ENCODE results near the gene DRD3. TPM values are rescaled to one million over a fixed set of nuclear protein-coding genes. Genes with fewer than 3 reads are reported as not detected.

The DRD3 gene
- total and polyA plus RNA-seq, 3 donors from 2014 or later: 0.37 to 0.94 (median 0.39) TPM

- 64 to 81% methylated on average over 3 to 4 of the region's 4 CpGs for WGBS, 2 donors
- H3K27me3 ChIP-seq: no peaks in the 10 kb centered on the region
- no peaks in the 10 kb centered on the region for H3K36me3 ChIP-seq (ENCODE audit: low read depth, missing control alignments)
- no peak for DNase-seq
- no peaks in the 10 kb centered on the region for H3K4me1 ChIP-seq
- intact Hi-C loops (cut with DNase I; ENCODE audit: low total_unique reads): no loop called here
- no peak overlapping the region for H3K4me3 ChIP-seq
- no peaks in the 10 kb centered on the region for H3K9me3 ChIP-seq
- no peak overlapping the region for H3K27ac ChIP-seq
- TF ChIP-seq CTCF (IDR thresholded peaks at IDR 0.05) (no peak), POLR2A (IDR thresholded peaks at IDR 0.05) (no peak)
Observed at GRCh38 chr3:114212646-114213045, 33.8 kb upstream of the DRD3 start.

- Histone ChIP-seq H3K4me3 (no peak overlapping the region), H3K27me3 (no peaks in the 10 kb centered on the region), H3K36me3 (ENCODE audit: low read depth, missing control alignments) (no peaks in the 10 kb centered on the region), H3K27ac (no peak overlapping the region), H3K4me1 (no peaks in the 10 kb centered on the region), H3K9me3 (no peaks in the 10 kb centered on the region)
- no peak for DNase-seq
- 84 to 85% methylated on average over 4 of the region's 4 CpGs for WGBS, 2 donors
- TF ChIP-seq POLR2A (IDR thresholded peaks at IDR 0.05) (no peak), CTCF (IDR thresholded peaks at IDR 0.05) (no peak)
- intact Hi-C loops (cut with DNase I; ENCODE audit: low total_unique reads): no loop called here
Observed at GRCh38 chr3:114207768-114208167, 28.9 kb upstream of the DRD3 start.

GRCh38 chr3:114206342-114206741 lies 27.5 kb upstream of the DRD3 start:
- no peak overlapping the region for H3K4me3 ChIP-seq
- no peaks in the 10 kb centered on the region for H3K36me3 ChIP-seq (ENCODE audit: low read depth, missing control alignments)
- 82 to 89% methylated on average over 3 of the region's 3 CpGs for WGBS, 2 donors
- no peaks in the 10 kb centered on the region for H3K4me1 ChIP-seq
- intact Hi-C loops (cut with DNase I; ENCODE audit: low total_unique reads): no loop called here
- no peaks in the 10 kb centered on the region for H3K27me3 ChIP-seq
- no peak overlapping the region for H3K27ac ChIP-seq
- DNase-seq: no peak
- TF ChIP-seq POLR2A (IDR thresholded peaks at IDR 0.05): no peak
- no peak for TF ChIP-seq CTCF (IDR thresholded peaks at IDR 0.05)
- H3K9me3 ChIP-seq: no peaks in the 10 kb centered on the region

GRCh38 chr3:114205541-114205940 lies 26.7 kb upstream of the DRD3 start:
- Histone ChIP-seq H3K4me1 (no peaks in the 10 kb centered on the region), H3K36me3 (ENCODE audit: low read depth, missing control alignments) (no peaks in the 10 kb centered on the region), H3K9me3 (no peaks in the 10 kb centered on the region), H3K27ac (no peak overlapping the region), H3K27me3 (no peaks in the 10 kb centered on the region), H3K4me3 (no peak overlapping the region)
- 67 to 83% methylated on average over 2 of the region's 2 CpGs for WGBS, 2 donors
- intact Hi-C loops (cut with DNase I; ENCODE audit: low total_unique reads): no loop called here
- no peak for TF ChIP-seq CTCF (IDR thresholded peaks at IDR 0.05)
- no peak for TF ChIP-seq POLR2A (IDR thresholded peaks at IDR 0.05)
- DNase-seq: no peak

GRCh38 chr3:114194750-114195149 lies 15.9 kb upstream of the DRD3 start:
- no peak for TF ChIP-seq POLR2A (IDR thresholded peaks at IDR 0.05)
- no peak for TF ChIP-seq CTCF (IDR thresholded peaks at IDR 0.05)
- DNase-seq: no peak
- no peaks in the 10 kb centered on the region for H3K36me3 ChIP-seq (ENCODE audit: low read depth, missing control alignments)
- H3K9me3 ChIP-seq: no peaks in the 10 kb centered on the region
- H3K4me1 ChIP-seq: peaks cover 3% of the 10 kb centered on the region
- H3K4me3 ChIP-seq: no peak overlapping the region
- H3K27me3 ChIP-seq: no peaks in the 10 kb centered on the region
- 89 to 94% methylated on average over 1 of the region's 1 CpG for WGBS, 2 donors
- intact Hi-C loops (cut with DNase I; ENCODE audit: low total_unique reads): no loop called here
- H3K27ac ChIP-seq: no peak overlapping the region
